Fibroblast of lung (primary cell): ENCODE measurements around the gene ATP11C. TPM values are rescaled to one million over a fixed set of nuclear protein-coding genes. Genes with fewer than 3 reads are reported as not detected.

Experiments
- DNase-seq, 2 donors: peaks; one replicate each; pipeline versions ENCODE4 v3.0.0 to v3.0.0-alpha.2; 2010; ENCODE audit warnings: low read depth in 2 of 2
- H2AFZ ChIP-seq: 2 replicates; pipeline ENCODE4 v1.5.1; 2012; ENCODE audit warnings: low read length, control low read depth, inconsistent platforms
- H3K27ac ChIP-seq: 2 replicates; pipeline ENCODE4 v1.5.1; 2011; ENCODE audit warnings: low read length, control low read depth; ENCODE audit not compliant: insufficient read depth
- H3K27me3 ChIP-seq: 2 replicates; pipeline ENCODE4 v1.5.1; 2011; ENCODE audit warnings: mild to moderate bottlenecking, low read length; ENCODE audit not compliant: control insufficient read depth, insufficient read depth
- H3K36me3 ChIP-seq: 2 replicates; pipeline ENCODE4 v1.5.1; 2011; ENCODE audit warnings: low read length; ENCODE audit not compliant: control insufficient read depth, insufficient read depth
- H3K4me1 ChIP-seq: 2 replicates; pipeline ENCODE4 v1.5.1; 2011; ENCODE audit warnings: low read length; ENCODE audit not compliant: control insufficient read depth, insufficient read depth; ENCODE audit errors: extremely low read depth
- H3K4me2 ChIP-seq: 2 replicates; pipeline ENCODE4 v1.5.1; 2011; ENCODE audit warnings: low read length, control low read depth; ENCODE audit not compliant: insufficient read depth; ENCODE audit errors: extremely low read depth
- H3K4me3 ChIP-seq, 4 experiments: fragments of 200-600 bp in 1 of 4; sonication (generic) in 1 of 4; replicated peaks in 1 of 4; 2 replicates each; pipeline ENCODE4 v1.5.1; 2011 to 2016; ENCODE audit warnings: low read length in 4 of 4, low read depth in 3 of 4, mild to moderate bottlenecking in 3 of 4, control low read depth in 2 of 4, inconsistent platforms in 1 of 4, mixed read lengths in 1 of 4; ENCODE audit not compliant: insufficient read depth in 1 of 4; ENCODE audit errors: control extremely low read depth in 1 of 4
- H3K79me2 ChIP-seq: 2 replicates; pipeline ENCODE4 v1.5.1; 2012; ENCODE audit warnings: mild to moderate bottlenecking, low read length, inconsistent platforms; ENCODE audit not compliant: control insufficient read depth, insufficient read depth
- H3K9ac ChIP-seq: 2 replicates; pipeline ENCODE4 v1.5.1; 2011; ENCODE audit warnings: mild to moderate bottlenecking, low read length, control low read depth; ENCODE audit not compliant: insufficient read depth
- H3K9me3 ChIP-seq: 2 replicates; pipeline ENCODE4 v1.5.1; 2012; ENCODE audit warnings: low read depth, low read length; ENCODE audit not compliant: control insufficient read depth, insufficient read depth
- H4K20me1 ChIP-seq: 2 replicates; pipeline ENCODE4 v1.5.1; 2011; ENCODE audit warnings: low read length; ENCODE audit not compliant: control insufficient read depth, insufficient read depth; ENCODE audit errors: extremely low read depth
- EZH2 ChIP-seq: IDR thresholded peaks from 2 replicates; pipeline ENCODE4 v1.5.1; 2012; ENCODE audit warnings: low read length, control low read depth, mild to moderate bottlenecking; ENCODE audit errors: missing control alignments
- polyA plus RNA-seq, 2 donors: library from polyadenylated mRNA; depleted of rRNA in 1 of 2; stranded (reverse) in 1 of 2; unstranded in 1 of 2; fragments of >200 nt; gene quantifications; 2 replicates each; pipeline ENCODE4 v1.2.1, GENCODE V29; 2011 to 2012; ENCODE audit warnings: missing spikeins in 1 of 2
- total RNA-seq: library from RNA; depleted of rRNA; stranded (reverse); fragments of >200 nt; gene quantifications from 2 replicates; pipeline ENCODE4 v1.2.1, GENCODE V29; 2014
- TF ChIP-seq, protein P1 (sequence below), 2 donors: IDR thresholded peaks in 1 of 2; conservative IDR thresholded peaks in 1 of 2; 1 replicate in 1 of 2; 2 replicates in 1 of 2; pipeline ENCODE4 v1.5.1; 2011 to 2012; ENCODE audit warnings: low read length in 2 of 2, control low read depth in 1 of 2, inconsistent platforms in 1 of 2, low read depth in 1 of 2, mild to moderate bottlenecking in 1 of 2

The ATP11C gene
- total and polyA plus RNA-seq, 2 donors (not counting 1 experiment from before 2014, with no cell fraction given) = 47.7 to 68.0 TPM

DNA sequence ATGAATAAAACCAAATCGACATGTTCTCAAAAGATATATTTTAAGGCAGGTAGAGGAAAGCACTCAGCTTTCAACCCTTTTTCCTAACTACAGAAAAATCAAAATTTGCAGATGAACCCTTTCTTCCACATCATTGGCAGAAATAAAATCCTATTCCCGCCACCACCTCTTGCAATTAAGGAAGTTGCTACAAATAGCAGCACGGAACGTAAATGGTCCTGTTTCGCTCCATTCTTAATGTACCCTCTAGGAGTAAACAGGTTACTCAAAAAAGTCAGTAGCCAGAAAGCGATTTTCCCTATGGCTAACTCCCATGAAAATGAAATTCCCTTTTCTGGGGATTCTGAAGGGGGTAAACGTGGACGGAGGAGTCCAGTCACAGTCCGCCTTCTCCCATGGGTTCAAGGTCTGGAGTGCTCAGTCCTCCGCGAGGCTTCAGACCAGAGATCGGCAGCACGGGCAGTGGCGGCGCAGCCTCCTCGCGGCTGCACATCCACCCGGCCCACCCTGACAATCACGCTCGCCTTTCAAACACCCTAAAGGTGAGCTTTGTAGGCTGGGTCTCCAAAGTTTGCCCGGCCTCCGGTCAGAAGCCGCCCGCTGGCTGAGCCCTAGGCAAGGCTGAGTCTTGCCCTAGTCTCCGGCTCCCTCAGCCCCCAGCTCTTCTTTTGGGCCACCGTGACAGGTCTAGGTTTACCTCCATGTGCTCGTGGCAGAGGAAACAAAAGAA lies 1.8 kb downstream of the ATP11C start:
- H3K4me1 ChIP-seq = no peaks in the 10 kb centered on the region
- DNase-seq = peak in 1 of 2 donors; percentile 10
- H3K27ac ChIP-seq = peak overlapping the region; percentile 80
- TF ChIP-seq EZH2 = no peak
- TF ChIP-seq, protein P1, sequence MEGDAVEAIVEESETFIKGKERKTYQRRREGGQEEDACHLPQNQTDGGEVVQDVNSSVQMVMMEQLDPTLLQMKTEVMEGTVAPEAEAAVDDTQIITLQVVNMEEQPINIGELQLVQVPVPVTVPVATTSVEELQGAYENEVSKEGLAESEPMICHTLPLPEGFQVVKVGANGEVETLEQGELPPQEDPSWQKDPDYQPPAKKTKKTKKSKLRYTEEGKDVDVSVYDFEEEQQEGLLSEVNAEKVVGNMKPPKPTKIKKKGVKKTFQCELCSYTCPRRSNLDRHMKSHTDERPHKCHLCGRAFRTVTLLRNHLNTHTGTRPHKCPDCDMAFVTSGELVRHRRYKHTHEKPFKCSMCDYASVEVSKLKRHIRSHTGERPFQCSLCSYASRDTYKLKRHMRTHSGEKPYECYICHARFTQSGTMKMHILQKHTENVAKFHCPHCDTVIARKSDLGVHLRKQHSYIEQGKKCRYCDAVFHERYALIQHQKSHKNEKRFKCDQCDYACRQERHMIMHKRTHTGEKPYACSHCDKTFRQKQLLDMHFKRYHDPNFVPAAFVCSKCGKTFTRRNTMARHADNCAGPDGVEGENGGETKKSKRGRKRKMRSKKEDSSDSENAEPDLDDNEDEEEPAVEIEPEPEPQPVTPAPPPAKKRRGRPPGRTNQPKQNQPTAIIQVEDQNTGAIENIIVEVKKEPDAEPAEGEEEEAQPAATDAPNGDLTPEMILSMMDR (conservative IDR thresholded peaks at IDR 0.05 in 1 of 2, IDR thresholded peaks at IDR 0.05 in 1 of 2; ENCODE audit: low read depth in 1 of 2, low read length in 2 of 2) = no peak
- peaks cover 38% of the 10 kb centered on the region for H3K79me2 ChIP-seq
- no peak overlapping the region for H2AFZ ChIP-seq
- H3K9ac ChIP-seq = peak overlapping the region; percentile 71
- H3K27me3 ChIP-seq = no peaks in the 10 kb centered on the region
- no peaks in the 10 kb centered on the region for H3K36me3 ChIP-seq
- peak overlapping the region; percentile 87 for H3K4me2 ChIP-seq
- H3K4me3 ChIP-seq = peak overlapping the region; percentile 58 to 82 (median 66)
- no peaks in the 10 kb centered on the region for H3K9me3 ChIP-seq
- H4K20me1 ChIP-seq = no peaks in the 10 kb centered on the region

GRCh38 chrX:139930401-139930800 lies 2.5 kb downstream of the ATP11C start:
- Histone ChIP-seq H3K27me3 (no peaks in the 10 kb centered on the region), H3K9me3 (no peaks in the 10 kb centered on the region), H3K27ac (no peak overlapping the region), H4K20me1 (no peaks in the 10 kb centered on the region), H3K79me2 (peaks cover 43% of the 10 kb centered on the region), H3K9ac (no peak overlapping the region), H3K4me1 (no peaks in the 10 kb centered on the region), H2AFZ (no peak overlapping the region), H3K4me3 (peak overlapping the region; percentile 58 to 82 (median 66)), H3K36me3 (no peaks in the 10 kb centered on the region), H3K4me2 (peak overlapping the region; percentile 87)
- no peak for DNase-seq
- TF ChIP-seq, protein P1 (conservative IDR thresholded peaks at IDR 0.05 in 1 of 2, IDR thresholded peaks at IDR 0.05 in 1 of 2; ENCODE audit: low read depth in 1 of 2, low read length in 2 of 2) = no peak
- no peak for TF ChIP-seq EZH2

GRCh38 chrX:139929876-139930275 lies 3.0 kb downstream of the ATP11C start:
- Histone ChIP-seq H3K4me3 (peak overlapping the region in 2 of 4 experiments; percentile 14), H3K27me3 (no peaks in the 10 kb centered on the region), H3K79me2 (peaks cover 43% of the 10 kb centered on the region), H4K20me1 (no peaks in the 10 kb centered on the region), H3K9ac (no peak overlapping the region), H3K27ac (no peak overlapping the region), H2AFZ (no peak overlapping the region), H3K9me3 (no peaks in the 10 kb centered on the region), H3K4me1 (no peaks in the 10 kb centered on the region), H3K4me2 (peak overlapping the region; percentile 44), H3K36me3 (no peaks in the 10 kb centered on the region)
- DNase-seq = no peak
- no peak for TF ChIP-seq EZH2
- TF ChIP-seq, protein P1 (conservative IDR thresholded peaks at IDR 0.05 in 1 of 2, IDR thresholded peaks at IDR 0.05 in 1 of 2; ENCODE audit: low read depth in 1 of 2, low read length in 2 of 2) = no peak
